IPS-NIHi11 (cell line): ENCODE results near the gene SF3B4.
A peak's percentile ranks its signal among the peaks of the same experiment; 100 is the strongest.
"Not testable (repeated sequence)": the region's sequence is repeated elsewhere in the genome, so short reads cannot be mapped to it uniquely, and the experiment has no call there.

Experiments used
- DNase-seq: peaks from one replicate; pipeline ENCODE4 v3.0.0; 2012; ENCODE audit warnings: mixed read lengths, low spot score

SF3B4 gene, protein sequence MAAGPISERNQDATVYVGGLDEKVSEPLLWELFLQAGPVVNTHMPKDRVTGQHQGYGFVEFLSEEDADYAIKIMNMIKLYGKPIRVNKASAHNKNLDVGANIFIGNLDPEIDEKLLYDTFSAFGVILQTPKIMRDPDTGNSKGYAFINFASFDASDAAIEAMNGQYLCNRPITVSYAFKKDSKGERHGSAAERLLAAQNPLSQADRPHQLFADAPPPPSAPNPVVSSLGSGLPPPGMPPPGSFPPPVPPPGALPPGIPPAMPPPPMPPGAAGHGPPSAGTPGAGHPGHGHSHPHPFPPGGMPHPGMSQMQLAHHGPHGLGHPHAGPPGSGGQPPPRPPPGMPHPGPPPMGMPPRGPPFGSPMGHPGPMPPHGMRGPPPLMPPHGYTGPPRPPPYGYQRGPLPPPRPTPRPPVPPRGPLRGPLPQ

DNA sequence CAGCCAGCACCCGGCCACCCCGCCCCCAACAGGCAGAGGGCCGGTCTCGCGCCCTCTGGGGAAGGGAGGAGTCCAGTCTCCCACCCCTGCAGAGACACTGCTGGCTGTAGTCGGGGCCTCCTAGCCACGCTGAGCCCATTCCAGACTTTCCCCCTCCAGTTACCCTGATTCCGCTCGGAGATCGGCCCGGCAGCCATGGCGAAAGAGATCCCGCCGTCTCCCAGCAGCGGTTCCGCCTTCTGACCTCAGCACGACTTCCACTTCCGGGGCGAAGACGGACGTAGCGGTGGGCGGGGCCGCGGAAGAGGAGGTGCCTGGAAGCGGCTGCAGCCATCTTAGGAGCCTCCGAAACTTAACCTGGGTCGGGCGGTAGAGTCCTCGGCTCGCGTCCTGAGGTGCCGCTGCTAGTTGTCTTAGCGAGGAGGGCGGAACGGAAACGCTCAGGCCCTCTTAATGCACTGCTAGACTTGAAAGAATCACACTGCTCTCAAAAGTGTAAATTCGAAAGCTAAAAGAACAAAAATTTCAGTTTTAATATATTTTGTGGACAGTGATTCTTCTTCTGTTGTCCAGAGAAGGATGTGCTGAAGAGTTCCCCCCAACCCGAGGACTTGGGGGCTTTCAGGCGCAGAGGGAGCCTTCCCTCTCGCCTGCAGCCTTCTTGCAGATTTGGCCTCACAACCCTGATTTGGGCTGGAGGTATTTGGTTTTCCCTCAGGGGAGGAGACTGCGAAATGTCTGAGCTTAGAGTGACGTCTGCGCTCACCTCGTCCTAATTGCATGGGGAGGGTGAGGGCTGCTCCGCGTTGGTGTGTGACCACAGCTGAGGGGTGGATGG is at the start of gene SF3B4:
Gene SF3B4, minus strand, starts transcription at position 241 of the 838 bp plus-strand sequence. Its CDS starts 44 bp downstream, at position 197.
- peak; percentile 90 for DNase-seq

DNA sequence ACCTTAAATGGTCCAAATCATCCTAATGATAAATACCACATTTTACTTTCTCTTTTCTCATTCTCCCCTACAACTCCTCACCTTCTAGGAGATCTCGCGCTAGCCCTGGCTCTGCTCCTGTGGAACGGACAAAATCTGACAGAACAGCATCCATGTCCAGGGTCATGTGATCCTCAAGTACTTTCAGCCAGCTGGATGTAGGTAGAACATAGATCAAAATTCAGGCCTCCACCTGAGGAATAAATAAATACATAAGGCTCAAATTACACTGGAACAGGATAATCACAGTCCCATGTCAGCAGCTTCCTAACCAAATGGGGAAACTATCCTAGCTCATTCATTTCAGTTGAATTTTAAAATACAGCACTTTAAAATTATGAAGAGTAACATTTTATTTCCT is 49.7 kb upstream of the SF3B4 start:
- no peak for DNase-seq

DNA sequence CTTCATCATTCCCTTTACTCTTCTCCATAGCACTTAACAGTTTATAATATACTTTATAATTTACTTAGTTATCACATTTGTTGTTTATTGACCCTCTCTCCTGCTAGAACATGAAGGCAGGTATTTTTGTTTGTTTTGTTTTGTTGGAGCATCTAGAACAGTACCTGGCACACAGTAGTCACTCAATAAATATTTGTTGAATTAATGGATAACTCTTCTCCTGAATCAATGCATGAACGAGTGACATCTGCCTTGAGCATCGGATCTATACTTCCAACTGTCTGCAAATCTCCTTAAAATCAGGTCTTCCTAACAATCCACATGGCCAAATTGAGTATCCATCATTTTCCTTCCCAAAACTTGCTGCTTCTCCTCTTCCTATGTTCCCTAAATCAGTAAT is 44.9 kb upstream of the SF3B4 start:
- no peak for DNase-seq

DNA sequence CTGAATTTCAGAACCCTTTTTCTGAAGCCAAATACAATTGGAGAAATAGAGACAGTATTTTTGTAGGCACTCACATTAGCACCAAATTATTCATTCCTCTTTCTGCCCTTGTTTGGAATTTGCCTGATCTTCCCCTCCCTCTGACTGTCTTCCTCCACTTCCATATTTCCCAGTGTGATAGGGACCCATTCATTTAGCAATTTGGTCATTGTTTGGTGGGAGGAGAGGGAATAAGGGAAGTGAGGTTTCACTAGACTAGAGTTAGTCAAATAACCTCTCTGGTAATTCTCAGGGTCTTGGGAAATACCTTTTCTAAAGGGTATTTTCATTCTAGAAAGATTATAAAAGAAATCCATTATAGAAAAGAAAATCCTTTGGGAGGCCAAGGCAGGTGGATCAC is 40.0 kb upstream of the SF3B4 start:
- DNase-seq: no peak

DNA sequence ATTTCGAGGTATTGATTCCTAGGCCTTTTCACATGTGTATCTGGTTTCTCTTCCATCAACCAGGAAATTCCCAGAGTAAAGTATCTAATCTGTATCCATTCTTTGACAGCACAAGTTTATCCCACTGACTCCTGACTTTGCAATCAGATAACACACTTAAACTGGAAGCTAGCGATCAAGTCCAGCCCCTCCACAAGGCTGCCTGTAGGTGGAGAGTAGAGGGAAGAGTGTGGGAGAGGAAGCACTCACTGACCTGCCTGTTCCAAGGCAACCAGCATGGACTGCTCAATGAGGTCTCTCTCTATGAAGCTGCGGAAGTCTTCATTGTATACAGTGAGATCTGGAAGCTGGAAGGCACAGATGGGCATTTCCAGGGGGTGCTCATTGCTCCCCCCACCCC is 39.4 kb upstream of the SF3B4 start:
- no peak for DNase-seq

DNA sequence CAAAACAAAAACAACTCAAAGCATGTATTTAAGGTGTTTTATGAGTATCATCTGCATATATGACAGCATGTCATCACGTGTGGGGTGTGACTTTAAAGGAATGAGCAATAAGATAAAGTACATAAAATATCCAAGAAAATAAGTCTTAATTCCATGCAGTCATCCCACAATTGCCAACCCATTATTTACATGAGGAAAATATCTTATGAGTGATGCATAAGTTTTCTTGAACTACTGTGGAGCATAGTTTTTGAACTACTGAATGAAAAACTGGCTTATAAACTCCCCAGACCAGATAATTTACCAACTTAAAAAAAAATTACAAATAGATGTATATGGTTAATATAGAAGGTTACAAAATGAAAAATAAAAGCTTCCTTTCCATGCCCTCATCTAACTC is 38.8 kb upstream of the SF3B4 start:
- DNase-seq: no peak

DNA sequence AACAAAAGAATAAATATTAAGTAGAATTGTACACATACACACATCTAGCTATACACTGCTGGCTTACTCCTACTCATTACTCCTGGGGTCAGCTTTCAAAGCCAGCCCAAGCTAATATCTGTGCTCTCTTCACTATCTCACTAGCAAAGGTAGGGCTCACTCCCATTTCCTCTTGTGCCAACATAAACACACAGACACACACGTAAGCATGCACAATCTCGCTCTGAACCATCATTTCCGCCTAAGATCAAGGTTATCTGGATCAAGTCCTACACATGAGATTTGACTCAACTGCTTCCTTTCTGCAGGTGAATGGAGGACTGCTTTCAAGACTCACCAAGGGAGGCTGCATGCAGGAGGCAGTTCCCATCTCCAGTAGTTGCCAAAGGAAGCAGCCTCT is 37.8 kb upstream of the SF3B4 start:
- DNase-seq: no peak

DNA sequence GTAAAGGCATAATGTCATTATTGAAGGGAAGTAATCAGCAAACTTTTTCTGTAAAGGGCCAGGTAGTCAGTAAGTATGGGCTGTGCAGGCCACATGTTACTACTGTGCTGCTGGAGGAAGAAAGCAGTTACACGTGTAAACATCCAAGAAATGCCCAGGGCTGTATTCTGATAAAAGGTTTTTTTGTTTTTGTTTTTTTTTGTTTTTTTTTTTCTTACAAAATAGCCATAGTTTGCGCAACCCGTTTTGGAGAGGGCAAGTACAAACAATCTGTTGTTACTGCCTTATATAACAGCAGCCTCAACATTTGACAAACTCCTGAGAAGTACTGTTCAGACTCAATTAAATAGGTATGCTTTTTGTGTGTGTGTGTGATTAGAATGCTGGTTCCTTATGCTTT is 35.8 kb upstream of the SF3B4 start:
- no peak for DNase-seq

DNA sequence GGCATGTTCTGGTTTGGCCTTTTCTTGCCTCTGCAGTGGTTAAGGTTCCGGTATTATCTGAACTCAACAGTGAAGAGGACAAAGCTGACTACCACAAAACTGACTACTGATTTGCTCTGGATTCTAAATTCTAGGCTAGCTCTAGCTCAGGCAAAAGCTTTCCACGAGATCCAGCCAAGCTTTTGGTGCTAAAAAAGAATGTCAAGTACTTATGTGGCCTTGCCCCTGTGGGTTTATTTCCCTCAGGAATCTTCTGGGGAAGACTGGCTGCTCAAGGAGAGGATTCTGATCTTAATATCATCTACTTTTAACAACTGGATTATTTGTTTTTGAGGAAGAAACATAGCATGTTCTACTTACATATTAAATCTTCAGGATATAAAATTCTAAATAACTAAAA is 35.1 kb upstream of the SF3B4 start:
- DNase-seq: no peak

DNA sequence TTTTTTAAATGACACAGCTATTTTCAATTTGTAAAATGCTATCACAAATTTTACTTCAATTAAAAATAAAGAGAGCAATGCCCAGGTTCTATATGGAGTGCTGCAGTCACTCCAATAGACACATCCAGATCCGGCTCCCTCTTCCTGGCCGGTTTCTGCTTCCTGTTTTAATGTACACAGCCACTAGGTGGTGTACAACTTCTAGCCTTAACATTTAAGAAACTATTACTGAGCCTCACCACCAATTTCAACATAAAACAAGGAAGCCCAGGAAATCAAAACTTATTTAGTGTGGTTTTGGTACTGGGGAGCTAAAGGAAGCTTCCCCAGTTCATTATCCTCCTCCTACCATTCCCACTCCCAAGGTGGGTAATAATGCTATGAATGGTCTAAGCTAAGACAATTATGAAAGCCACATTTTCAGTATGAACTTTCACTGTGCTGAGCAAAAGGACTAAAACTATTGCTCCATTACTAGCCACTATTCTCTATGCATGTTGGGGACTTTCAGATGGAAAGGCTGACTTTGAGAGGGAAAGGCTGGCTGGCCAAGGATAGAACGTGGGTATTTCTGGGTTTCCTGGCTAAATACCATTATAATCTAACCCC is 34.5 kb upstream of the SF3B4 start:
- DNase-seq: peak; percentile 64

DNA sequence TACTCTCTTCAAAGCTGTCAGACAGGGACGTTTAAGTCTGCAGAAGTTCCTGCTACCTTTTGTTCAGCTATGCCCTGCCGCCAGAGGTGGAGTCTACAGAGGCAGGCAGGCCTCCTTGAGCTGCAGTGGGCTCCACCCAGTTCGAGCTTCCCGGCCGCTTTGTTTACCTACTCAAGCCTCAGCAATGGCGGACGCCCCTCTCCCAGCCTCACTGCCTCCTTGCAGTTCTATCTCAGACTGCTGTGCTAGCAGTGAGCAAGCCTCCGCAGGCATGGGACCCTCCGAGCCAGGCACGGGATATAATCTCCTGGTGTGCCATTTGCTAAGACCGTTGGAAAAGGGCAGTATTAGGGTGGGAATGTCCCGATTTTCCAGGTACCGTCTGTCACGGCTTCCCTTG is 29.9 kb upstream of the SF3B4 start:
- not testable (repeated sequence) for DNase-seq

DNA sequence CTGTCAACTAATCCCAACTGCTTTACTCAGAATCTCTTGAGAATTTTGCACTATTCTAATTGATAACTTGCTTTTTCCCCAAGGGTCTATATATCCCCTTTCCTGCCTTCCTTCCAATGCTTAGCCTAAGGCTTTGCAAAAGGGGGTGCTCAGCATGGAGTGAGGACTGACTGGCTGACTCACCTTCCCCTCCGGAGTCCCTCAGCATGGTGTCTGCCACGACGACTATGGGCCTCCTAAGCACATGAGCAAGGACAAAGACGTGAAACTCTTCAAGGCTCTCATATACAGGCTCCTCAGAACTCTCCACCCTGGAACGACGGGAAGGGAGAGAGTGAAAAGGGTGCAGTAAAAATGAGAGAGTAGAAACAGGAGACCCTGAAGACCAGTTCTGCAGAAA is 22.3 kb upstream of the SF3B4 start:
- DNase-seq: no peak

DNA sequence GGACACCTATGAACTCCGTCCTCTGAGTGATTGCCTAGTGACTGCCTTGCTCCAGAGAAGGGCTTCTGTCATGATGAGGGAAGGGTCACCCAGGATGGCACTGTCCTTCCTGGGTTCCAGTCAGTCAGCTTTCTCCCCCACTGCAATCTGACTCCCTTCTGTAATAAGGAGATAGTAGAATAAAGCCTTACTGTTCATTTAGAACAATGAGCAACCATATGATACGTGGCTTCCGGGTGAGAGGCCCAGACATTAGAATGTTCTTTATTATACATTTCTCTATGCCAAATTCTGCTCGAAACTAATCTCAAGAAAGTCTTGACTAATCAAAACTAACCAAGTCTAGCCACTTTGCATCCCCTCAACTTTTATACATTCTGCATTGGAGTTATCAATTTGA is 17.6 kb upstream of the SF3B4 start:
- DNase-seq: no peak

DNA sequence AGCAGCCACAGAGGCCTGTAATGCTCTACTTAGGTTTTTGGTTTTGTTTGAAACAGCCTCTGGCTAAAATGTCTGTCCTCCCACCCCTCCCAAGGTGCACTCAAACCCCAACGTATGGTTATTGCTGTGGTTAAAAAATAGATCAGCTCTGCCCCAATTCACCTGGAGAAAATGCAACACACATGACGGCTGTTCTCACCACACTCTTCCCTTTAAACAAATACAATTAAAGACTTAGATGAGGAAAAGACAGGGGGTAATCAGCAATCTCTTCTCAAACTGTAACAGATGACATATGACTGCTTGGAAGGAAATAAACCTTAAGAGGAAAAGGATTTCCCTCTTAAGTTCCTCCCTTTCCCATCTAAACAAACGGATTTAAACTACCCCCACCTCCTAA is 15.3 kb upstream of the SF3B4 start:
- no peak for DNase-seq

DNA sequence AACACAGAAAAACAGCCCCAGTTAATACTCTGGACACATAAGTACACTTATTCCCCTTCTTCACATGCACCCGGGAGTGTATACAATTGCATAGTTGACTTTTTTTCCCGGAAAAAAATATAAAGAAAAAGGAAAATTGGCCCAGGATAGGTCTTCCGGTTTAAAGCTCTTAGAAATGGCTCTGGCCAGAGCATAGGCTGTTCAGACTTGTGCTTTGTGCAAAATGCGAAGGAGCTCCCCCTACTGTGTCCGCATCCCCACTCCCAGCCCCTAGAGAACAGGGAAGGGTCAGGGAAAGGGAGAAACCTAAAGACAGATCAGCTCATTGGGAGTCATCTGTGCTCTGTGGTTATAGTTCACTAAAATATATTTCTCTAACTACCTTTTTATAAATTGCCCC is 14.6 kb upstream of the SF3B4 start:
- peak; percentile 77 for DNase-seq

DNA sequence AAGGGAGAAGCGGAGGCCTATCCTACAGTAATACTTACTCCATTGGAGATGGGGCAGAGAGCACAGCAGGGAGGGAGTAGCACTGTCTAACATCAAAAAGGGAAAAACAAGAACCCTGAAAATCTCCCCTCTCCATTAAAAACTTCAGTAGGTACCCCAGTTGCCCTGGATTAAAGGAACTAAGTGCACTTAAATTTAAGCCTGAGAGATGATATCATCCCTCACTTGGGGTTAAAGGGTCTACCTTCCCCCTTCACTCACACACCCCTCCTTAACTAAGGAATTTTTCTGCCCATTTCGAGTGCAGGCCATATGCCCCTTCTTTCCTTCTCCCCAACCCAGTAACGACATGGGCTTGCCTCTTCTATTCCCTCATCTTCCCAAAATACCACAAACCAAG is 12.8 kb upstream of the SF3B4 start:
- DNase-seq: no peak

DNA sequence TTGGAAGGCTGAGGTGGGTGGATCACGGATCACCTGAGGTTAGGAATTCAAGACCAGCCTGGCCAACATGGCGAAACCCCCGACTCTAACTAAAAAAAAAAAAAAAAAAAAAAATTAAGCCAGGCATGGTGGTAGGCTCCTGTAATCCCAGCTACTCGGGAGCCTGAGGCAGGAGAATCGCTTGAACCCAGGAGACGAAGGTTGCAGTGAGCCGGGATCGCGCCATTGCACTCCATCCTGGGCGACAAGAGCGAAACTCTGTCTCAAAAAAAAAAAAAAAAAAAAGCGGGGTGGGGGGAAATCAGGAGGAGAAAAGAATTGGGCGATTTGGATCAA is 11.0 kb upstream of the SF3B4 start:
- not testable (repeated sequence) for DNase-seq

DNA sequence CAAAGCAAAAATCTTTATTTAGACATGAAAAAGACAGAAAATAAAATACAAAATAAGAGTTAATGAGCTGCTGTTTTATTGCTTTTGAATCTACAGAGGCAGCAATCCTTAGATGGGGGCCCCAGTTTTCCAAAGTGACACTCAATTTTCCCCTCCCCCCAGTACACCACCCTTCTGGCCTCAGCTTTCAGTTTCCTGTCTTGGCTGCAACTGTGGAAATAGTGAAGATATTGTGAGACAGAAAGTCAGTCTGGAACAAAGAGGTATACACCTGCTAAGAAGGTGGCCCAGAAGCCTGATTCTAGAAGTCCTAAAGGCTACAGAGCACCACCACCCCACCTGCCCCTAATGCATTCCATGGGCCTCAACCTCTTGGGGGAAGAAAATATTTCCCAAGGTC is 10.2 kb upstream of the SF3B4 start:
- DNase-seq: no peak

DNA sequence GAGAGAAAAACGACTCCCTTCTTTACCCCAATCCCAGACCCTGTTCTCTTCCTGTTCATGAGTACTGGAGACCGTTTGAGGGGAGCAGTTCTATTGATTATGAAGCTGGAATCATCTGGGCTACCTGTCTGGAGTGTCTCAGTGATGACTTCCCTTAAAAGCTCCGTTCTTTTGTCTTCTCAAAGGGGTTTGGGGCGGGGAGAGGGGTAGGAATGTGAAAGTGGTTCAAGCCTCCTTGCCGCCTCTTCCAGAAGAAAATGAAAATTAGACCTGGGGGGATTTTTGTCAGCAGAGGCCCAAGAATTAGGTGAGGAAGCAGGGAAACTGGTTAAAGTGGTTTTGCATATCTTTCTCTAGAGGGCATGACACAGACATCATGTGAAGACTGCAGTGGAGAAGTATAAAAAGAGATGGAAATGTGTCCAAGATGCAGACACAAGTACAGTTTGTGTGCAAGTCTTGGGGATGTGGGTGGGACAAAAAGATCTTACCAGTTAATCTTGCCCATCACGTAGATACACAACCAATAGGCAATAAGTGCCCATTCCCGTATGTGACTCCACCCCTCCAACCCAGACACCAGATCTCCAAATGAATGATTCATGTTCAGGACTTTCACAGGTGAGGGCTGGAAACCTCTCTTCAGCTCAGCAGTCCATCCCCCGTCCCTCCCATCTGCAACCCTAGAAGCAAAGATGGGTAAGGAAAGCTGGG is 9.5 kb upstream of the SF3B4 start:
- DNase-seq: peak; percentile 56

DNA sequence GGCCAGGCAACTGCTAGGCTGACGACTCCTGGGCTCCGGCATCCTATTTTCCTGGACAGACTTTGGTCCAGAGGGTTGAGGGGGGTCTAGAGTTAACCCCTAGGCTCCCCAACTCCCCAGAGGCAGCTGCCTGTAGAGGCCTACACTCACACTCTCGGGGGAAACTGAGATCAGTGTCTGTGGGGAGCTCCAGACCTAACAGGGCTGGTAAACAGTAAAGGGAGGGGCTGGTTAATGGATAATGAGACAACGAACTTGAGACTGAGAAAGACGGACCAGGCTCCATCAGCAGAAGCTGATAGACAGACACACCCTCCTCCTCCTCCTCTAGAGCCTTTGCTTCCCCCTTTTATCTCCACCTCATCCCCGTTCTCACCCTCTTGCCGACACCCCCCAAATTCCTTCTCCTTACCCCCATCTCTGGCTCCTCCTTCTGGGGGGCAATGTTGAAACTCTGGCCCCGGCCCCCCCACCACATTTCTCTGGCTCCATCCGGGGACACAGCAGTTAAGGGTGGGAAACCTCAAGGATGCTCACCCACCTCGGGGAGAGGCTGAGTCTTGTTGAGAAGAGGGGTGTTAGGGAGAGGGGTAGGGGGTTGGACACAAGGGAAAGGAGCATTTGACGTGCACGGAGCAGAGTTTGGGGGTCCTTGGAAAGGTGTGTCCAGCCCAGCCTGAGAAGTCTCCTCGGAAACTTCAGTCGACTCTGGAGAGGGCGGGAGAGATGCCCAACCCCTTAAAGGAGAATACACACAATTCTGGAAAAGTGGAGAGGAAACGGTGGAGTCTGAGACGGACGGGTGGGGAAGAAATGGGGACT is 8.8 kb upstream of the SF3B4 start, which contains the start of gene MTMR11:
Gene MTMR11, minus strand, starts transcription at position 710 of the 822 bp plus-strand sequence. Its CDS starts 232 bp downstream, at position 478.
- peak; percentile 63 for DNase-seq

DNA sequence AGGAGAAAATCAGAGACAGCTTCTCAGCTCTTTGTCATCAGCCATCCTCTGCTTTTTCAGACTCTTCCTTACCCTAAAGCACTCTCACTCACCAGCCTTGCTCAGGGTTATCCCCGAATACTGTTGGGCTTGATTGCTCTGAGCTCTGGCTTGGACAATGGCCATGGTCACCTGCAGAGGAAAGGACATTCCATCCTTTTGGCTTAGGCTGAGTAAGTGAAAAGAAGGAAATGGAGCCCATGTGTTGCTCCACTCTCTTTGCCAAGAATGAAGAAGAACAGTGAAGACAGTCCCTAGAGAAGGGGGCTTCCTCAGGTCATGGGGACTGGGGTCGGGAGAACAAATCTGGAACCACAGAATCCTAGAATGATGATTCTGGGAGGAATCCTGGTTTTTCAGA is 6.8 kb upstream of the SF3B4 start:
- no peak for DNase-seq
